ENCODE results near the gene TMEM30A. TPM values are rescaled to one million over a fixed set of nuclear protein-coding genes. Genes with fewer than 3 reads are reported as not detected.

The TMEM30A gene
- total RNA-seq, 2 experiments from 2014 or later, result 18.2 to 32.1 TPM

DNA sequence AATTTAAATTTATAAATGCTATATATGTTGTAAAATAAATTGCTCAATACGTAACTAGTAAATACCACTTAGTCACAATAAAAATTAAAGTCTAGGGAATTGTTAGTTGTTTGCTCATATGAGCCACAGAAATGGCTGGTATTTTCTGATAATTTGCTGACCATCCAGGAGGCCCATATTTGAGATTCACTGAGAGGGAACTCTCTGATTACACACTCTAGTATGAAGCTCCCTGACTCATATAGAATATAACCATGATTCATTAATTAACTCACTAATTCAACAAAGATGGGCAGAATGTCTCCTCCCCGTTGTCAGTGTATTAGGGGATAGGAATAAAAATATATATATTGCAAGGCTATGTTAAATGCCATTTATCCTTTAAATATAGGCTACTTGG, 46.6 kb upstream of the TMEM30A start:
- CTCF ChIA-PET (ENCODE audit: unreplicated experiment), result no interaction called here
- no peaks in the 10 kb centered on the region for H3K4me1 ChIP-seq (ENCODE audit: insufficient read depth, low read length, poor library complexity, severe bottlenecking)
- no peak overlapping the region for H3K27ac ChIP-seq (ENCODE audit: low read depth, low read length, poor library complexity, severe bottlenecking)
- H2AFZ ChIP-seq (ENCODE audit: low read length), result no peak overlapping the region
- H3K4me3 ChIP-seq (ENCODE audit: low read depth, low read length, poor library complexity, severe bottlenecking), result no peak overlapping the region
- intact Hi-C loops (cut with micrococcal nuclease; ENCODE audit: unreplicated experiment), result no loop called here
- H3K4me2 ChIP-seq (ENCODE audit: low read length), result no peak overlapping the region
- no peaks in the 10 kb centered on the region for H4K20me1 ChIP-seq (ENCODE audit: insufficient read depth, low read length)
- no peak for TF ChIP-seq EZH2phosphoT487 (IDR thresholded peaks at IDR 0.05; ENCODE audit: borderline replicate concordance, low read depth, low read length)
- TF ChIP-seq, protein P1, sequence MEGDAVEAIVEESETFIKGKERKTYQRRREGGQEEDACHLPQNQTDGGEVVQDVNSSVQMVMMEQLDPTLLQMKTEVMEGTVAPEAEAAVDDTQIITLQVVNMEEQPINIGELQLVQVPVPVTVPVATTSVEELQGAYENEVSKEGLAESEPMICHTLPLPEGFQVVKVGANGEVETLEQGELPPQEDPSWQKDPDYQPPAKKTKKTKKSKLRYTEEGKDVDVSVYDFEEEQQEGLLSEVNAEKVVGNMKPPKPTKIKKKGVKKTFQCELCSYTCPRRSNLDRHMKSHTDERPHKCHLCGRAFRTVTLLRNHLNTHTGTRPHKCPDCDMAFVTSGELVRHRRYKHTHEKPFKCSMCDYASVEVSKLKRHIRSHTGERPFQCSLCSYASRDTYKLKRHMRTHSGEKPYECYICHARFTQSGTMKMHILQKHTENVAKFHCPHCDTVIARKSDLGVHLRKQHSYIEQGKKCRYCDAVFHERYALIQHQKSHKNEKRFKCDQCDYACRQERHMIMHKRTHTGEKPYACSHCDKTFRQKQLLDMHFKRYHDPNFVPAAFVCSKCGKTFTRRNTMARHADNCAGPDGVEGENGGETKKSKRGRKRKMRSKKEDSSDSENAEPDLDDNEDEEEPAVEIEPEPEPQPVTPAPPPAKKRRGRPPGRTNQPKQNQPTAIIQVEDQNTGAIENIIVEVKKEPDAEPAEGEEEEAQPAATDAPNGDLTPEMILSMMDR (conservative IDR thresholded peaks at IDR 0.05; ENCODE audit: low read length), result no peak
- no TSS peak for BruUV-seq (replicated peaks)
- no peaks in the 10 kb centered on the region for H3K36me3 ChIP-seq (ENCODE audit: insufficient read depth, low read length)
- POLR2A ChIA-PET, result interaction anchor here (0.7 kb wide), 1 partner anchor 23 kb away, joined by 6 read pairs; no protein-coding TSS in a partner anchor
- no peaks in the 10 kb centered on the region for H3K79me2 ChIP-seq (ENCODE audit: insufficient read depth, low read depth, low read length)
- no peaks in the 10 kb centered on the region for H3K9me2 ChIP-seq (ENCODE audit: insufficient read depth, low read length)
- no peaks in the 10 kb centered on the region for H3K9me3 ChIP-seq (ENCODE audit: low read length)
- DNase-seq (ENCODE audit: low spot score), result no peak

DNA sequence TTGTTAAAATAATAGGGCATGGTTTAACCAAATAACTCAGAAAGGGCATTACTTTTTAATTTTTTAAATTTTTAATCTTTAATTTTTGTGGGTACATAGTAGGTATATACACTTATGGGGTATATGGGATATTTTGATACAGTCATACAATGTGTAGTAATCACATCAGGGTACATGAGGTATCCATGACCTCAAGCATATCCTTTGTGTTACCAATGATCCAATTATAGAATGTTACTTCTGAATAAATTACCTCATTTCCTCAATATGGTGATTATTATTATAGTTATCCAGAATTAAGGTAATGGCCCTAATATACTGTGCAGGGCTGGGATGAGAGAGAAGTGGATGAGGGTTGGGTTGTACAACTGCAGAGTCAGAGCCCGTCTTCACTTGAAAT, 45.1 kb upstream of the TMEM30A start:
- Histone ChIP-seq H3K9me2 (ENCODE audit: insufficient read depth, low read length) (no peaks in the 10 kb centered on the region), H3K79me2 (ENCODE audit: insufficient read depth, low read depth, low read length) (no peaks in the 10 kb centered on the region), H3K36me3 (ENCODE audit: insufficient read depth, low read length) (no peaks in the 10 kb centered on the region), H3K4me1 (ENCODE audit: insufficient read depth, low read length, poor library complexity, severe bottlenecking) (no peaks in the 10 kb centered on the region), H4K20me1 (ENCODE audit: insufficient read depth, low read length) (no peaks in the 10 kb centered on the region), H3K4me3 (ENCODE audit: low read depth, low read length, poor library complexity, severe bottlenecking) (no peak overlapping the region), H2AFZ (ENCODE audit: low read length) (no peak overlapping the region), H3K27ac (ENCODE audit: low read depth, low read length, poor library complexity, severe bottlenecking) (no peak overlapping the region), H3K4me2 (ENCODE audit: low read length) (no peak overlapping the region), H3K9me3 (ENCODE audit: low read length) (no peaks in the 10 kb centered on the region)
- ChIA-PET POLR2A (interaction anchor here (0.5 to 2.4 kb wide), 2 partner anchors 15 to 32 kb away, joined by 3 to 6 read pairs; no protein-coding TSS in a partner anchor), CTCF (ENCODE audit: unreplicated experiment) (no interaction called here)
- no TSS peak for BruUV-seq (replicated peaks)
- no peak for TF ChIP-seq EZH2phosphoT487 (IDR thresholded peaks at IDR 0.05; ENCODE audit: borderline replicate concordance, low read depth, low read length)
- DNase-seq (ENCODE audit: low spot score), result no peak
- intact Hi-C loops (cut with micrococcal nuclease; ENCODE audit: unreplicated experiment), result no loop called here

GRCh38 chr6:75327807-75328206, 43.2 kb upstream of the TMEM30A start:
- Histone ChIP-seq H3K27ac (ENCODE audit: low read depth, low read length, poor library complexity, severe bottlenecking) (no peak overlapping the region), H3K9me3 (ENCODE audit: low read length) (no peaks in the 10 kb centered on the region), H4K20me1 (ENCODE audit: insufficient read depth, low read length) (no peaks in the 10 kb centered on the region), H3K4me1 (ENCODE audit: insufficient read depth, low read length, poor library complexity, severe bottlenecking) (no peaks in the 10 kb centered on the region), H3K4me2 (ENCODE audit: low read length) (no peak overlapping the region), H2AFZ (ENCODE audit: low read length) (no peak overlapping the region), H3K79me2 (ENCODE audit: insufficient read depth, low read depth, low read length) (no peaks in the 10 kb centered on the region), H3K4me3 (ENCODE audit: low read depth, low read length, poor library complexity, severe bottlenecking) (no peak overlapping the region), H3K36me3 (ENCODE audit: insufficient read depth, low read length) (no peaks in the 10 kb centered on the region), H3K9me2 (ENCODE audit: insufficient read depth, low read length) (no peaks in the 10 kb centered on the region)
- no peak for DNase-seq (ENCODE audit: low spot score)
- TF ChIP-seq EZH2phosphoT487 (IDR thresholded peaks at IDR 0.05; ENCODE audit: borderline replicate concordance, low read depth, low read length), result no peak
- TF ChIP-seq, protein P1 (conservative IDR thresholded peaks at IDR 0.05; ENCODE audit: low read length), result no peak
- intact Hi-C loops (cut with micrococcal nuclease; ENCODE audit: unreplicated experiment), result no loop called here
- no TSS peak for BruUV-seq (replicated peaks)
- ChIA-PET CTCF (ENCODE audit: unreplicated experiment) (no interaction called here), POLR2A (no interaction called here)

All from OCI-LY7 (cell line).